Adrenal gland (tissue), 12 donors: ENCODE measurements around the gene BBOX1. TPM values are rescaled to one million over a fixed set of nuclear protein-coding genes. Genes with fewer than 3 reads are reported as not detected.

Source experiments
- DNase-seq, 7 donors: peaks; one replicate each; pipeline ENCODE4 v3.0.0-alpha.2; 2019 to 2020
- H3K27ac ChIP-seq, 5 donors: fragments of 200-600 bp; sonication (generic) in 4 of 5; 1 replicate in 3 of 5; 2 replicates in 2 of 5; pipeline versions ENCODE4 v1.5.1 to v1.8.0; 2016 to 2020; ENCODE audit warnings: mild to moderate bottlenecking in 1 of 5
- H3K27me3 ChIP-seq: fragments of 200-600 bp; 2 replicates; pipeline ENCODE4 v1.8.0; 2021
- H3K36me3 ChIP-seq, 2 donors: fragments of 200-600 bp; replicated peaks in 1 of 2; 1 replicate in 1 of 2; 2 replicates in 1 of 2; pipeline versions ENCODE4 v1.5.1 to v1.8.0; 2018 to 2022
- H3K4me1 ChIP-seq, 2 donors: fragments of 200-600 bp; replicated peaks in 1 of 2; 1 replicate in 1 of 2; 2 replicates in 1 of 2; pipeline versions ENCODE4 v1.5.1 to v1.8.0; 2018 to 2021
- H3K4me3 ChIP-seq, 4 donors: fragments of 200-600 bp; sonication (generic) in 3 of 4; one replicate each; pipeline ENCODE4 v1.5.1; 2016 to 2018
- H3K9me3 ChIP-seq, 3 donors: fragments of 200-600 bp; sonication (generic) in 1 of 3; replicated peaks in 1 of 3; 1 replicate in 2 of 3; 2 replicates in 1 of 3; pipeline versions ENCODE4 v1.5.1 to v1.8.0; 2016 to 2021
- POLR2A ChIP-seq, 2 donors: fragments of 450-650 bp; IDR thresholded peaks; one replicate each; pipeline ENCODE4 v1.6.1; 2017; ENCODE audit warnings: antibody characterized with exemption in 2 of 2, mild to moderate bottlenecking in 2 of 2, moderate library complexity in 1 of 2
- WGBS, 4 donors: extraction: QIAGEN DNeasy Blood & Tissue Kit in 2 of 4; methylation state at CpG; one replicate each; pipeline versions ENCODE4 v1.1.5 to v1.1.7; 2013 to 2017; 5-methylcytosine and 5-hydroxymethylcytosine counted together
- intact Hi-C, 2 donors: fragments of 100-400 bp; cut with DNase I; formaldehyde crosslinking; loops; one replicate each; pipeline versions ENCODE4 v1.14.1 to v1.15.0; 2022 to 2023
- polyA plus RNA-seq, 3 donors: library from polyadenylated mRNA; stranded (reverse); fragments of 200-250 nt in 2 of 3; fragments of 350-450 nt in 1 of 3; fragmentation: Illumina TruSeq in 1 of 3; extraction: RNeasy Lipid Tissue Mini Kit (QIAGEN cat#74804) in 1 of 3; gene quantifications; one replicate each; pipeline ENCODE4 v1.2.3, GENCODE V29; 2013 to 2014
- total RNA-seq, 9 donors: library from RNA; depleted of rRNA in 4 of 9; stranded (reverse); fragments of >200 nt in 4 of 9; fragments of 120-200 nt in 1 of 9; fragmentation: NEBNext Ultra II Directional in 1 of 9; extraction: Animal tissue kit (Norgen Biotek cat#: 25700) in 1 of 9; gene quantifications; one replicate each; pipeline versions ENCODE4 v1.1.0 to v1.2.4, GENCODE V29; 2013 to 2023
- TF ChIP-seq, protein P1 (sequence below), 6 experiments: fragments of 450-650 bp in 4 of 6; fragments of 200-600 bp in 2 of 6; sonication (generic) in 1 of 6; IDR thresholded peaks; 1 replicate in 5 of 6; 2 replicates in 1 of 6; pipeline versions ENCODE4 v1.5.1 to v1.8.0; 2016 to 2021; ENCODE audit warnings: antibody characterized with exemption in 6 of 6, mild to moderate bottlenecking in 2 of 6, moderate library complexity in 1 of 6
- donor health status: healthy with polysubstance abuse.
- donor health status: Bipolar disorder and iron deficiency.
- donor health status: DM: yes; HTN: yes; CAD: no.
- donor health status: DM: no; HTN: no; CAD: no.
- donor health status: DM: no; HTN: no; CAD: no.
- donor health status: DM: yes; HTN: yes; CAD: no.

Gene BBOX1
- total and polyA plus RNA-seq, 12 donors, result 0.28 TPM; not detected in 11

DNA sequence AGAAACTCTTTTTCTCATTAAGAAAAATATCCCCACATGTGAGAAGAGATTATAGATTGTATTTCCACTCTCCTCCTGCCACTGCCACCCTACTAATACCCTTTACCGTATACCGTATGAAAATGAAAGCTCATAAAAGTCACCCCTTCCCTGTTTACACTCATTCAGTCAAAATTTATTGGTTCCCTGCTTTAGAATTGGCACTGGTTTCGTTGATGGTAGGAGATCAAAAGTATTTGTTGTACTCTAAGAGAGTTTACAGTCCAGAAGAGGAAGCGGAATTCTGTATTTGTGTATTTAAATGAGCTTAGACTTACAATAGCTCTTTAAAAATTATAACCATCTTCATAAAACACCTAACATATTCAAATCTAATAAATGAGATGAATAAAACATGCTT lies 68.2 kb downstream of the BBOX1 start:
- Histone ChIP-seq H3K27ac (no peak overlapping the region), H3K36me3 (no peaks in the 10 kb centered on the region), H3K9me3 (no peaks in the 10 kb centered on the region), H3K27me3 (no peaks in the 10 kb centered on the region), H3K4me3 (no peak overlapping the region), H3K4me1 (no peaks in the 10 kb centered on the region)
- intact Hi-C loops, result no loop called here
- WGBS, 4 donors, result 61 to 74% (median 71%) methylated on average over 4 of the region's 4 CpGs
- TF ChIP-seq, protein P1, sequence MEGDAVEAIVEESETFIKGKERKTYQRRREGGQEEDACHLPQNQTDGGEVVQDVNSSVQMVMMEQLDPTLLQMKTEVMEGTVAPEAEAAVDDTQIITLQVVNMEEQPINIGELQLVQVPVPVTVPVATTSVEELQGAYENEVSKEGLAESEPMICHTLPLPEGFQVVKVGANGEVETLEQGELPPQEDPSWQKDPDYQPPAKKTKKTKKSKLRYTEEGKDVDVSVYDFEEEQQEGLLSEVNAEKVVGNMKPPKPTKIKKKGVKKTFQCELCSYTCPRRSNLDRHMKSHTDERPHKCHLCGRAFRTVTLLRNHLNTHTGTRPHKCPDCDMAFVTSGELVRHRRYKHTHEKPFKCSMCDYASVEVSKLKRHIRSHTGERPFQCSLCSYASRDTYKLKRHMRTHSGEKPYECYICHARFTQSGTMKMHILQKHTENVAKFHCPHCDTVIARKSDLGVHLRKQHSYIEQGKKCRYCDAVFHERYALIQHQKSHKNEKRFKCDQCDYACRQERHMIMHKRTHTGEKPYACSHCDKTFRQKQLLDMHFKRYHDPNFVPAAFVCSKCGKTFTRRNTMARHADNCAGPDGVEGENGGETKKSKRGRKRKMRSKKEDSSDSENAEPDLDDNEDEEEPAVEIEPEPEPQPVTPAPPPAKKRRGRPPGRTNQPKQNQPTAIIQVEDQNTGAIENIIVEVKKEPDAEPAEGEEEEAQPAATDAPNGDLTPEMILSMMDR (IDR thresholded peaks at IDR 0.05), result no peak
- TF ChIP-seq POLR2A (IDR thresholded peaks at IDR 0.05), result no peak
- no peak for DNase-seq

DNA sequence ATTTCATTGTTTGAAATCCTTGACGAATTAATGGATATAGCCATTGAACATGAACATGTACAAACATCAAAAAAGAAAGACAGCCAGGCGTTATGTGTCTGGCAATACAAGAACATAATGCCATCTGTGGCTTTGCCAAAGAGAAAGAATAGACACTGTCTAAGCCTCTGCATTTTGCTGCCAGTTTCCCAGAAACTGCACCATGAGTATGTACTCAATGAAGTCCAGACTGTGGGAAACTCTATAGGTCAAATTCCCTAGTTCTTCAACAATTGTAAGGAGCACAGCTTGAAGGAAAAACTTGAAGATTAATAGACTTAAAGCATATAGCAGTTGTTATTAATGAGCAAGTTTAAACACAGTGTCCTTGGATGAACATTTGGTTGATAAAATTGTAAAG lies 71.3 kb downstream of the BBOX1 start:
- intact Hi-C loops, result no loop called here
- 63 to 76% (median 71%) methylated on average over 2 of the region's 2 CpGs for WGBS, 4 donors
- H3K36me3 ChIP-seq, result no peaks in the 10 kb centered on the region
- H3K27ac ChIP-seq, result no peak overlapping the region
- TF ChIP-seq, protein P1 (IDR thresholded peaks at IDR 0.05), result no peak
- TF ChIP-seq POLR2A (IDR thresholded peaks at IDR 0.05), result no peak
- H3K4me3 ChIP-seq, result no peak overlapping the region
- H3K4me1 ChIP-seq, result no peaks in the 10 kb centered on the region
- no peaks in the 10 kb centered on the region for H3K9me3 ChIP-seq
- no peaks in the 10 kb centered on the region for H3K27me3 ChIP-seq
- no peak for DNase-seq

DNA sequence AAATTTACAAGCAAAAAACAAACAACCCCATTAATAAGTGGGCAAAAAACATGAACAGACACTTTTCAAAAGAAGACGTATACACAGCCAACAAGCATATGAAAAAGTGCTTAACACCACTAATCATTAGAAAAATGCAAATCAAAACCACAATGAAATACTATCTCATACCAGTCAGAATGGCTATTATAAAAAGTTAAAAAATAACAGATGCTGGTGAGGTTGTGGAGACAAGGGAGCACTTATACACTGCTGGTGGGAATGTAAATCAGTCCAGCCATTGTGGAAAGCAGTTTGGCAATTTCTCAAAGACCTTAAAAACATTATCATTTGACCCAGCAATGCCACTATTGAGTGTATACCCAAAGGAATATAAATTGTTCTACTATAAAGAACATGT lies 72.3 kb downstream of the BBOX1 start:
- H3K4me1 ChIP-seq, result no peaks in the 10 kb centered on the region

DNA sequence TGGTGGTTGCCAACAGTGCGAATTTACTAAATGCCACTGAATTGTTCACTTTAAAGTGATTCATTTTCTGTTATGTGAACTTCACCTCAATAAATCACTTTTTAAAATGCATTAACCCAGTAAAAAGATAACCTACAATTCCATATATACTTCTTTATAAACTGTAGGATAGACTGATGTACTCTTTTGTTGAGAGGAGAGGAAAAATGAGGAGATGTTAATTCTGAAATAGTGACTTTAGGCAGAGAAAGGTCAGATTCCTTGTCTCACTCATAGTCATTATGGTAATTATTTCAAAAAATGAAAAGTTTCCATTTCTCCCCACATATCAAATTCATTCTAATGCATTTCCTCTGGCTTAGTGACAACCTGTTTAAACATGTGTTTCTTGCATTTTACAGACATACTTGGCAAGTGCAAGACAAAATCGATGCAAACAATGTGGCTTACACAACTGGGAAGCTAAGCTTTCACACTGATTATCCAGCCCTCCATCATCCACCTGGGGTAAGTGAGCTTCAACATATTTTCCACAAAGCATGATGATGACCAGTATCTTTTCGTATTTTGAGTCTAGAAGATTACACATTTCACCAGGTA lies 74.5 kb downstream of the BBOX1 start:
- intact Hi-C loops, result no loop called here
- no peak for DNase-seq
- TF ChIP-seq, protein P1 (IDR thresholded peaks at IDR 0.05), result no peak
- Histone ChIP-seq H3K27ac (no peak overlapping the region), H3K9me3 (no peaks in the 10 kb centered on the region), H3K27me3 (no peaks in the 10 kb centered on the region), H3K4me1 (no peaks in the 10 kb centered on the region), H3K36me3 (no peaks in the 10 kb centered on the region), H3K4me3 (no peak overlapping the region)
- WGBS, 4 donors, result 69 to 82% (median 72%) methylated on average over 3 of the region's 3 CpGs

More for the DNA sequence above, 72.3 kb downstream of the BBOX1 start:
- 70 to 86% (median 78%) methylated on average over 1 of the region's 1 CpG for WGBS, 4 donors
- intact Hi-C loops, result no loop called here
- DNase-seq, result no peak
- no peaks in the 10 kb centered on the region for H3K36me3 ChIP-seq
- H3K27ac ChIP-seq, result no peak overlapping the region
- TF ChIP-seq, protein P1 (IDR thresholded peaks at IDR 0.05), result no peak
- TF ChIP-seq POLR2A (IDR thresholded peaks at IDR 0.05), result no peak
- H3K9me3 ChIP-seq, result no peaks in the 10 kb centered on the region
- no peak overlapping the region for H3K4me3 ChIP-seq
- no peaks in the 10 kb centered on the region for H3K27me3 ChIP-seq
